Heart left ventricle (tissue), 13 donors: ENCODE results near the gene IZUMO1R.

ENCODE experiments used
- POLR2A ChIP-seq, 2 donors: fragments of 450-650 bp; IDR thresholded peaks; one replicate each; pipeline ENCODE4 v1.6.1; 2017; ENCODE audit warnings: antibody characterized with exemption in 2 of 2, mild to moderate bottlenecking in 2 of 2, moderate library complexity in 2 of 2
- TF ChIP-seq, protein P1 (sequence below), 12 donors: fragments of 200-600 bp; sonication (generic) in 4 of 12; IDR thresholded peaks; one replicate each; pipeline versions ENCODE4 v1.5.0 to v1.8.0; 2018 to 2022; ENCODE audit warnings: antibody characterized with exemption in 12 of 12, mild to moderate bottlenecking in 5 of 12
- donor health status: ischemic (EF 13 %, LVEDD 7.1; RV severe dilation, severe dysfunction).
- donor health status: DM: no; HTN: yes; CAD: no.
- donor health status: DM: no; HTN: no; CAD: no.
- donor health status: ischemic (EF 25% LVEDD 6.9; RV normal size, moderate dysfunction).
- donor health status: ischemic (EF 25% LVEDD 5.7; RV mildly dilated, moderate dysfunction).
- donor health status: ischemic (EF 35%, LVEDD 5.7; RV mildly dilated, moderate dysfunction).
- donor health status: nonischemic (EF 11% LVEDD 7.7; RV severe dilation, severe dysfunction).
- donor health status: DM: yes; HTN: yes; CAD: no.
- donor health status: PGD.
- donor health status: ischemic (EF 29% LVEDD 5.4; RV normal size, mild dysfunction).
- donor health status: nonischemic (EF 23%, LVEDD 6.1; RV moderate dilation, normal function).

DNA sequence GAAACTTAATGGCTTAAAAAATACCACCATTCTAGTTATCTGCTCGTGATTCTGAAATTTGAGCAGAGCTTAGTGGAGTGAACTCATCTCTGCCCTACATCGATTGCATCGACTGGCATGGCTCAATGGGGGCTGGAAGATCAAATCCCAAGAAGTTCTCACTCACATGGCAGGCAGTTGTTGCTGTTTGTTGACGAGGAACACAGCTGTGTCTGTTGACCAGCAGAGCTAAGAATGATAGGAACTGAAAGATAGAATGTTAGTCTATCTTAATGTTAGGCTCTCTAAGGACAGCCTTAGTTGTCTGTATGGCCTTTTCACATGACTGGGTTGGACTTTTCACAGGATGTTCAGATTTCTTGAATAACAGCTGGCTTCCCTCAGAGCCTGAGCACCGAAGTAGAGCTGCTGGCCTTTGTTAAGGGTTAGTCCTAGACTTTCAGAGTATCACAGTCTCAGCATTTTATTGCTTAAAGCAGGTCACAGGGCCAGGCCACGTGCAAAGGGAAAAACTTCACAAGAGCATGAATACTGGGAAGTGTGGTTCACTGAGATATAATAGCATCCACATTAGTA is 31.6 kb upstream of the IZUMO1R start:
- TF ChIP-seq, protein P1, sequence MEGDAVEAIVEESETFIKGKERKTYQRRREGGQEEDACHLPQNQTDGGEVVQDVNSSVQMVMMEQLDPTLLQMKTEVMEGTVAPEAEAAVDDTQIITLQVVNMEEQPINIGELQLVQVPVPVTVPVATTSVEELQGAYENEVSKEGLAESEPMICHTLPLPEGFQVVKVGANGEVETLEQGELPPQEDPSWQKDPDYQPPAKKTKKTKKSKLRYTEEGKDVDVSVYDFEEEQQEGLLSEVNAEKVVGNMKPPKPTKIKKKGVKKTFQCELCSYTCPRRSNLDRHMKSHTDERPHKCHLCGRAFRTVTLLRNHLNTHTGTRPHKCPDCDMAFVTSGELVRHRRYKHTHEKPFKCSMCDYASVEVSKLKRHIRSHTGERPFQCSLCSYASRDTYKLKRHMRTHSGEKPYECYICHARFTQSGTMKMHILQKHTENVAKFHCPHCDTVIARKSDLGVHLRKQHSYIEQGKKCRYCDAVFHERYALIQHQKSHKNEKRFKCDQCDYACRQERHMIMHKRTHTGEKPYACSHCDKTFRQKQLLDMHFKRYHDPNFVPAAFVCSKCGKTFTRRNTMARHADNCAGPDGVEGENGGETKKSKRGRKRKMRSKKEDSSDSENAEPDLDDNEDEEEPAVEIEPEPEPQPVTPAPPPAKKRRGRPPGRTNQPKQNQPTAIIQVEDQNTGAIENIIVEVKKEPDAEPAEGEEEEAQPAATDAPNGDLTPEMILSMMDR (IDR thresholded peaks at IDR 0.05) = no peak
- TF ChIP-seq POLR2A (IDR thresholded peaks at IDR 0.05) = no peak
